ENCODE results near the gene UVRAG.
"Not testable (repeated sequence)": the region's sequence is repeated elsewhere in the genome, so short reads cannot be mapped to it uniquely, and the experiment has no call there.

UVRAG gene

DNA sequence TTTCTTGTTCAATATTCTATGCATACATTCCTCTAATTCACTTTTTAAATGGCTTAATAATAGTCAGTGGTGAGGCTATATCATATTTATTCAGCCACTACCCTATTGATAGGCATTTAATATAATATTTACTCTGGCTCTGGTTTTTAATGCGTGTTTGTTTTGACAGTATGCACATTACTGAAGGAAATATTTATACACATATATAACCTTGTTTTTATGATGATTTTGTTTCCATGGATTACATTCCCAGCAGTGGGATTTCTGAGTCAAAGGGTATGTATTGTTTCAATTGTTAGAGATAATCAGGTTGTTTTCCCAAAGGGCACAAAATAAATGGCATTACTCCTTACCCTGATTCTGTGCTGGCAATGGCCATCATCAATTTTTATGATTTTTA lies 105.8 kb downstream of the UVRAG start:
- DNase-seq (ENCODE audit: low read depth in 2 of 2) = no peak

DNA sequence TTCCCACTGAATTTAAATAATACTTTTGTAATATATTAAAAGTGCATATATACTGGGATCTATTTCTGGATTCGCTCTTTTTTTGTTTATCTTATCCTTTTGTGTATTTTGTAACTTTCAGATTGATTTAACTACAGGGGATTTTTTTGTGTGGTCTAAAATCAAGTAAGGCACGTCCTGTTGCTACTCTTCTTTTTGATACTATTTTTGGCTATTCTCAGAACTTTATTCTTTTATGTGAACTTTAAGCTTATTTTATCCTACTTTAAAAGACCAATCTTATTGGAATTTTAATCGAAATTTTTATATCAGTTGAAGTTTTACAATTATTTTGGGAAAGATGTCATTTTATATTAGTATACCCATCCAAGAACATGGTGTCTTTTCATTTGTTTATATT lies 106.8 kb downstream of the UVRAG start:
- DNase-seq (ENCODE audit: low read depth in 2 of 2) = no peak

DNA sequence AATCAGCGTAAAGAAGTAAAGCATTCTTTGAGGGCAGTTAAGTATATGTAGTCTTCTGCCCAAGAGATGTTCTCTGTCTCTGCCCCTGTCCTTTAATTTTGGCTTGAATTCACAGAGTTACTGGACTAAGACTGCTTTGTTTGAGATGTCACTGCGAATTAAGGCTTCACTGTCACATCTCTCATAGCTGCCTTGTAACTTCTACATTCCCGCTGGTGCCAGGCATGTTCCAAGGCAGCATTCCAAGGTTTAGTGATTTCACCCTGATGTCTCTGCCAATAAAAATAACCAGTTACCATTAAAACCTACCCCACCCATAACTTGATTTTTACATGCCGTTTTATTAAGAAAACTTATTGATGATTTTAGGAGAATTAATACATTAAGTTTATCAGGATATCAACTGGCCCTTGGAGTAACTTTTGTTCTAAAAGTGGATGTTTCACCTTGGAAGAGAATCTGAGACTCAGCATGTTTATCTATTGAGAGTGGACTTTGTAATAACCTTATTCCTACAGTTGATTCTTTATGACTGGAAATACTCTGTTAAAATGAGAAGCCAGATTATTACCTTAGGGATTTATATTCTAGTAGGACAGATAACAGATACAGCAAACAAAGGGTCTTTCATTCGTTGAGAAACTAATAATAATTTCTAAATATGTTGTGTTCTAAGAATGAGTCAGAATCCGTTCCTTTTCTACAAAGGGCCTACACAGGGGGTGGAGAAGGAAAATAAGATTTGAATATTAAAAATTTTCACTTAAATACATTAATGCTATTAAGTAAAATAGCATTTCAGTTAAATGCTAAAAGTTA lies 110.2 kb downstream of the UVRAG start:
- no peak for DNase-seq (ENCODE audit: low read depth in 2 of 2)

DNA sequence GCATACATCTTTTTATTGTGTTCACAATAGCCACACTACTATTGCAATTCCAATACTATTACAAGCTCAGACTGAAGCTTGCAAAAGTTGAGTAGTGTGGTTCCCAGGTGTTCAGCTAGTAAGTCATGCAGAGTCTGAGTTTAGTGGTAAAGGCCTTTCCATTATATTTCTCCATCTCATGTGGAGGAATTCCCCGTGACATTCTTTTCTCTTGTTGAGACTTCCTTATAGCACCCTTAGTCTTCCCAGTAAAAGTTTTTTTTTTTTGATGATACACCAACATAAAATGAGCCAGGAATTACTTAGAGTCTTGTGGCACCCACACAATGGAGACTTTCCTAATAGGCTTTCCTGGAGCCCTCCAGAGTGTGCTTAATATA lies 110.8 kb downstream of the UVRAG start:
- DNase-seq (ENCODE audit: low read depth in 2 of 2) = no peak

DNA sequence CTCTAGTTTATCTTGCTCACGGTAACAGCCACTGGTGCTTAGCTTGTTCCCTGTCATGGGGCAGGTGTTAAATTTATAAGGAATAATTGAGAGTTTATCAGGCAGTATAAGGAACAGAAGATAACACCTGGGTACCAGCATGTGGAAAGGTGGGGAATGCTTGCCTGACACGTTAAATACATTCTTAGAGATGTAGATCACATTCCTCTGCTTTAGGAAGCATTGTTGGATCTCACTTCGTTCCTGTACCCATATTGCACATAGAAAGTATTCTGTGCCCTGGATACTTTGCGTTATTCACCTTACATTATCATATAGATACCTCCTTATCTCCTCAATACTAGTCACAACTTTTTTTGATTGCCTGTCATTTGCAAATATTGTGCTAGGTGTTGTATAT lies 114.7 kb downstream of the UVRAG start:
- DNase-seq (ENCODE audit: low read depth in 2 of 2) = no peak

DNA sequence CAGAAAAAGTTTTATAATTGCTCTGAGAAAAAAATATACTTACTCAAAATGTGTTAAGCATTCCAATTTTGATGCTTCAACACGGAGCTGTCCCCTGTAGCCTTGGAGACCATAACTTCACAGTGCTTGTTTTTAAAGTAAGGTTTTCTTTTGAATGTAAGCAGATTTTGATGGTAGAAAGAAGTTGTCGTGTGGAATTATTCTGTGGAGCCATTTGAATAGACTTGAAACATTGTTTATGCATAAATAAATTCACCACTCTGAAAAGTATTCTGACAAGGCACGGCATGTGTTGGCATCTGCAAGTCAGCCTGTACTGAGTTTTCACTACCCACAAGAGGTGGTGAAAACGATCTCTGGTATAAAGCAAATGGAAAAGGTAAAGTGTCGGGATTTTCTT lies 115.5 kb downstream of the UVRAG start:
- DNase-seq (ENCODE audit: low read depth in 2 of 2) = no peak

DNA sequence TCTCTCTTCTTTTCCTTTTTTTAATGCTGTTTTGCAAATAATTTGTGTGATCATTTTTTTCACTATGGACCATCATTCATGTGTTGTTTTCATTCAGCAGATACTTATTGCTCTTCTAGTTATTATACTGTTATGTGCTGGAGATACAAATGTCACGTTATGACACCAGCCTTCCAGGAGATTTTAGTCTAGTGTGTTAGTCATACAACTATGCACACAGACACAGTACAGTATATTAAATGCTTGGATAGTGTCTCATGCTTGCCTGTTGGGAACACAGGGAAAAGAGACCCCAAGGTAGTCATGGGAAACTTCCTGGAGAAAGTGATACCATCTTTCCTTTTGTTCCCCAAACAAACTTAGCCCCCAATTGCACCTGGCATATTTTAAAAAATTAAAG lies 116.1 kb downstream of the UVRAG start:
- no peak for DNase-seq (ENCODE audit: low read depth in 2 of 2)

DNA sequence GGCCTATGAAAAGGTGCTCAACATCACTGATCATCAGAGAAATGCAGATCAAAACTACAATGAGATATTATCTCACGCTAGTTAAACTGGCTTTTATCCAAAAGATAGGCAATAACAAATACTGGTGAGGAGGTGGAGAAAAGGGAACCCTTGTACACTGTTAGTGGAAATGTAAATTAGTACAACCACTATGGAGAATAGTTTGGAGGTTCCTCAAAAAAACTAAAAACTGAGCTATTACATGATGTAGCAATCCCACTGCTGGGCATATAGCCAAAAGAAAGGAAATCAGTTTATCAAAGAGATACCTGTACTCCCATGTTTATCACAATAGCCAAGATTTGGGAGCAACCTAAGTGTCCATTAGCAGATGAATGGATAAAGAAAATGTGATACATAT lies 118.7 kb downstream of the UVRAG start:
- not testable (repeated sequence) for DNase-seq (ENCODE audit: low read depth in 2 of 2)

DNA sequence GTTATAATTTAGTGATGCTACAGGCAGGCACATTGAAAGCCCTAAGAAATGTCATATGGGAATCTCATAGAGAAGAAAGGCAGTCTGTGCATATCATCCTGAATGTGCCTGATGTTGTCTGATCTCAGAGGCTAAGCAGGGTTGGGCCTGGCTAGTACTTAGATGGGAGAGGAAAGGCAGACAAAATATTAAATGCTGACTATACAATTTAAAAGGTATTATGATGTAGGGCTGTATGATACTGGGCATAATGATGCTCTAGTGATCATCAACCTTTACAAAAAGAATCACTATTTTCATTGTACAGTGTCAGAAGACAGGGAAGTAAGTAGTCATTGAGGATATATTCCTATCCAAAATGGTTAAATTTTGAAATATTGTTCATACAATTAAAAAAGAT lies 119.8 kb downstream of the UVRAG start:
- no peak for DNase-seq (ENCODE audit: low read depth in 2 of 2)

DNA sequence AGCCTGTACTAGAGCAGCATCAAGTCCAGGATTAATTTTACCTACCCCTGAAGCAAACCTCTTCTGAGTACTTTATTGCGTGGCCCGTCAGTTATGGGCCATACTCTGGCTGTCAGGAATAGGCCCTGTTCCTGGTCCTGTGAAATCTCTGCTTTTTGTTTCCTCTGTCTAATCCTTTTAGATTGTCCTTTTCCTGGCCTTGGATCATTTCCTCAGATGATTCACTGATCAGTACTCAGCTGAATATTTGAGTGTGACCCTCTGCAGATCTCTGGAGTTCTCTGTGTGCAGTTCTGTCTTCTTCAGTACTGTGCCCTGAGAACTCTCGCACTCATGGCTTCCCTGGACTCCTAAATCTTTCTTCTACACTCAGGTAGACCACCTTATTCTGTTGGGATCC lies 123.5 kb downstream of the UVRAG start:
- no peak for DNase-seq (ENCODE audit: low read depth in 2 of 2)

DNA sequence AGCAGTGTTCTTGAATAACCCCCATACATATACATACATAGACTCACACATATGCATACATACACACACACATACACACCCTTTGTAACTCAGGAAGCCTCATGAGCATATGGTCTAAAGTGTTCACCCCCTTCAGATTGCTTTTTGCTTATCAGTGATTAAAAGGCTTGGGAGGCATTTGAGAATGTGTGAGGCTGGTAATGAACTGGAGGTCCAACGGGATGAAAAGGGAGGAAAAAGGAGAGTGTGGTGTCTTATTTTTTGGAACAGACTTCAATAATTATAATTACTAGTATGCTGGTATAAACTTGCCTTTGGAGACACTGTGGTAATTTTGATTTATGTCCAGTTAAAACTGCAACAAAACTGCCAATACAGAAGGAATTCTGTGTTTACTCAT lies 124.5 kb downstream of the UVRAG start:
- DNase-seq (ENCODE audit: low read depth in 2 of 2) = no peak

DNA sequence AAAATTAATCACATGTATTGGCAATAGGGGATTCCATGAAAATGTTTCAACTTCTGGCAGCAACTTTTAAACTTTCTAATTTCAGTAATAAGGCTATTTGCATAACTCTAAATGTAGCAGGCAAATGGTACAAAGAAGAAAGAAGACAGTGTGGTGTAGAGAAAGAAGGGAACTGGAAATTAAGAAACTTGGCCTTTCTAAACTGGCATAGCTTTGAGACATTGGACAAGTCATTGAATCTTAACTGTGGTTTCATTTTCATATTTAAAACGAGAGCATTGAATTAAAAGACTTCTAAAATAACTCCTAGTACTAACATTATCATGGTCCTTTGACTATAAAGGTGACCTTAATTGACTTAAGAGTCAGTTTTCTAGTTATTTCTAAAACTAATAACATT lies 125.0 kb downstream of the UVRAG start:
- DNase-seq (ENCODE audit: low read depth in 2 of 2) = no peak

DNA sequence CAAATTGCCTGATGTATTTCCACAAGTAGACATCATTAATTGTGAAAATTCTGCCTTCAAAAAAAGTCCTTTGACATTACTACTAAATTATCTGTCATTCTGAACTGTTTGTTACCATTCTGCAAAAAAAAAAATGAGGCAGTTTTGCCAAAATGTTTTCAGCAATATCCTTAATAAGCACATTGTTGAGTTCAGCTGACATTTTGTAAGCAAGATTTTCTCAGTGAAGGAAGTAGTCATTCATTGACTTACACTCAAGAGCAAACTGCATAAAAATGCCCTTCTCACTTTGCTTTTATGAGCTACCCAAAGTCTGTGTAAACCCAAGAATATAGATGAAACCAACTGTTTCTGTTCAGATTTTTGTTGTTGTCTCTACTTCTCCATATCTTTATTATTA lies 125.9 kb downstream of the UVRAG start:
- no peak for DNase-seq (ENCODE audit: low read depth in 2 of 2)

DNA sequence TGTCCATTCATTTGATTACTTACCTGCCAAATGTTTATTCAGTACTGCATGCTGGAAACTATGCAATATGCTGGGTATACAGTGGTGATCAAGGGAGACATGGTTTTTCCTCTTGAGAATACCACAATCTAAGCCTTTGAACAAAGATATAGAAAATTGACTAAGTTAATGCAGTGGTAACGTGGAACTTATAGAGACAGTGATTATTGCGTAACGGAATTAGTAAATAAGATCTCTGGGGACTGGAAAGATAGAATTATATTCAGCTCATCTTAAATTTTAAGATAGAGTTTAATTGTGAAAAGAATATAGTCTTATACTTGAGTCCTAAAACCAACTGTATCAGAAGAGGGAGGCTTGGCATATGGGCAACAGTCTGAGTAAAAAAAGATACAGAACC lies 129.5 kb downstream of the UVRAG start:
- no peak for DNase-seq (ENCODE audit: low read depth in 2 of 2)

DNA sequence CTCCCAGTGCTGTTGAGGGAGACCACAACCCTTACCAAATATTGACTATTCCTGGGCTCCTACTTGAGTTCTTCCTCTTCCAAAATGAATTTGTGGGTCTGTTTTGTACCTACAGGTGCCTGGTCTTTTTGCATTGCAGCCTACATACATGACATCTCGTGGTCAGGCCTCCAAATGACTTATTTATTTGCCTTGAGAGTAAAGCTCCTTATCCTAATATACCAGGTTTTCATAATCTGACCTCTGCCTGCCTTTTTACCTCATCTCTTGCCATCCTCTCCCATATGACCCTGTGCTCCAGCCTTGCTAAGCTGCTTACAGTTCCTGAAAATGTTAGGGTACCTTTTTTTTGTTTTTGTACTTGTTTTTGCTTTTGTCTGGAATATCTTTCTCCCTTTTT lies 130.4 kb downstream of the UVRAG start:
- DNase-seq (ENCODE audit: low read depth in 2 of 2) = no peak

DNA sequence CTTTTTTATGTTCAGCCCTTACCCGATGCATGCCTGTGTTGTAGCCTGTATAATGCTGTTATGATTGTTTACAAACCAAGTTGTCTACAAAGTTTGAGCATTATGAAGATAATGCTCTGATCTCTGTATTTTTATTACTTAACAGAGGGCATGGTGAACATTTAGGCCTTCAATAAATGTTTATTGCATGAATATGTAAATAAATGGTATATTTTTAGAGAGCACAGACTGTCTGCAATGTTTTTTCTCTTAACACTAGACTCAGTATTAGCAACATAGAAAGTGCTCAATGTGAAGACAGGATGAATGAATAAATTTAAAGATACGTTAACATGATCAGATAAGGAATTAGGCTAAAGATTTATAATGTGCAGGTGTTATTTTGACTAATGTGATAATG lies 130.9 kb downstream of the UVRAG start:
- no peak for DNase-seq (ENCODE audit: low read depth in 2 of 2)

DNA sequence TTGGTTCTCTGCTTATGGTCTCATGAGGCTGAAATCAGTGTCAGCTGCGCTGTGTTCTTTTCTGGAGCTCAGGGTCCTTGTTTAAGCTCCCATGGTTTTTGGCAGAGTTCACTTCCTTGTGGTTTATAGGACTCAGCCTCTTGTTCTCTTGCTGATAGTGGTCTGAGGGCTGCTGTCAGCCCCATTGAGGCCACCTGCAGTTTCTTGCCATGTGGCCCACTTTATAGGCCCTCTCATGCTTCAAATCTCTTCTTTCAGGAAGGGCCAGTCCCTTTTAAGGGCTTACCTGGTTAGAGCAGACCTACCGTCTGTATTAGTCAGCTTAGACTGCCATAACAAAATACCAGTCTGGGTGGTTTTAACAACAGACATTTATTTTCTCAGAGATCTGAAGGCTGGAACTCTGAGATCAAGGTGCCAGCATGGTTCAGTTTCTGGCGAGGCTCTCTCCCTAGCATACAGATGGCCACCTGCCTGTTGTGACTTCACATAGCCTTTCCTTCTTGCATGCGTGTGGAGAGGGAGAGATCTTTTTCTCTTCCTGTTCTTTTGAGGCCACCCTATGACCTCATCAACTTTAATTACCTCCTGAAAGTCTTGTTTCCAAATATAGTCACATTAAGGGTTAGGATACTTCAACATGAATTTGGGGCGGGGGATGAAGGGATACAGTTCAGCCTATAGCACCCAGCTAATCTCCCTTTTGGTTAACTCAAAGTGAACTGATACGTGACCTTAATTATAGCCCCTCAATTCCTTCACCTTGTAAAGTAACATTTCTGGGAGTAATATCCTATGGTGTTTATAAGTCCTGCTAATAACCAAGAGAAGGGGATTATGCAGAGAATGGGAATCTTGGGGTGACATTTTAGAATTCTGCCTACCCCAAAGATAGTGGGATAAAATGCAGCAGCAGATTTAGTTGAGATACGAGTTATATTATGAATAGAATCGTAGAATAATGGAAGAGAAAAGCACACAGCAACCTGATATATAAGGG lies 131.8 kb downstream of the UVRAG start:
- no peak for DNase-seq (ENCODE audit: low read depth in 2 of 2)

DNA sequence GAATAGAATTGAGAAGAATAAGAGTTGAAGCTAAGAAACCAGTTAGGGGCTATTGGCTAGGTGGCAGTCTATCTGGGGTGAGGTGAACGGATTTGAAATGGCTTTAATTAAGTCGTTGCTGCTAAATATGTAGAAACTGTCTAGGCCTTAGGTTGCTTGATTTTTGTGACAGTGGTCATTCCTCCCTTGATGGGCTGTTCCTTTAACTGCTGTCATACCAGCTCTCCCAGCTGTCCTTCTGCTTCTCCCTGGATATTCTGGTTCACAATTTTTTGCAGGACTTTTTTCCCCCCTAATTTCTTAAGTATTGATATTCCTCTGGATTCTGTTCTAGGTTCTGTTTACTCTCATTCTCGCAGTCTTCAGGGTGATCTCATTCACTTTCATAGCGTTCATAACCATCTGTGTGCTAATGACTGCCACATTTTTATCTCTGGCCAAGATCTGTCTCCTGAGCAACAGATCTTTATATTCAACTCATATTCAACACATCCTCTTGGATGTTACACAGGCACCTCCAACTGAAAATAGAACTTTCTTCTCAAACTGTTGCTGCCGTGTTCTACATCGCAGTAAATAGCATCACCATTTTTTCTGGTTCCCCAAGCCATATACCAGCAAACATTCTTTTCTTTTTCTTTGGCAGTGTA lies 134.1 kb downstream of the UVRAG start:
- DNase-seq (ENCODE audit: low read depth in 2 of 2) = no peak

DNA sequence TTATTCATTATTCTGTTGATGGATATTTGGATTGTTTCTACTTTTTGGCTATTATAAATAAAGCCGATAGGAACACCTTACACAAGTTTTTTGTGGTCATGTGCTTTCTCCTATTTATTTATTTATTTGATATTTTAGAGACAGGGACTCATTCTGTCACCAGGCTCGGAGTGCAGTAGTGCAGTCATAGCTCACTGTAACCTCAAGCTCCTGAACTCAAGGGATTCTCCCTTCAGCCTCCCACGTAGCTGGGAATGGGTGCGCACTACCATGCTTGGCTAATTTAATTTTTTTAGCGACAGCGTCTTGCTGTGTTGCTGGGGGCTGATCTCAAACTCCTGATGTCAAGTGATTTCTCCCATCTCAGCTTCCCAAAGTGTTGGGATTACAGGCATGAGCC lies 135.1 kb downstream of the UVRAG start:
- DNase-seq (ENCODE audit: low read depth in 2 of 2) = no peak

DNA sequence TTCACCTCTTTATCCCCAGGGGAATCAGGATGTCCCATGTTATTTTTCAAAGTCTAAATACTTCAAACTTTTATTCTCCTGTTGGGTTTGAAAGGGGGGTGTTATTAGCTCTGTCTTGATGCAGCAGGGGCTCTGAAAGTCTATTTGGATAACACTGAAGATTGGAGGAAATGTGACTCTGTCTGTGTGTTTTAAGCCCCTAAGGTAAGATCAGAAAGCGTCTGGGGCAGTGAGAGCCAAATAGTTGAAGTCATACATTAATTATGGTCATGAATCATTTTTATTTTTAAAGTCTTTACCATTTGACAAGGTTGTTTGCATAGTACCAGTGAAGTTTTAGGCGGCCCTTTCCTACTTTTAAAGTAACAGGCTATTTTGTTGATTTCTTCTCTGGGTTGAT lies 139.0 kb downstream of the UVRAG start:
- DNase-seq (ENCODE audit: low read depth in 2 of 2) = no peak

DNA sequence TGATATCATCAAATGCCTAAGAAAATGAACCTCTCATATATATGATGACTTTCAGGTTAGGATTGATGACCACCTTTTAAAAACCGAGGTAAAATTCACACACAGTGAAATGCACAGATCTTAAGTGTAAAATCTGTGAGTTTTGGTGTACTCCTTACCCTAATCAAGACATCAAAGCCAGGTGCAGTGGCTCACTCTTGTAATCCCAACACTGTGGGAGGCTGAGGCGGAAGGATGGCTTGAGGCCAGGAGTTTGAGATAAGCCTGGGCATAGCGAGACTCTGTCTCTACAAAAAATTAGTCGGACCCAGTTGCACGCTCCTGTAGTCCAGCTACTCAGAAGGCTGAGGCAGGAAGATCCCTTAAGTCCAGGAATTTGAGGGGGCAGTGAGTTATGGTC lies 140.4 kb downstream of the UVRAG start:
- DNase-seq (ENCODE audit: low read depth in 2 of 2) = no peak

DNA sequence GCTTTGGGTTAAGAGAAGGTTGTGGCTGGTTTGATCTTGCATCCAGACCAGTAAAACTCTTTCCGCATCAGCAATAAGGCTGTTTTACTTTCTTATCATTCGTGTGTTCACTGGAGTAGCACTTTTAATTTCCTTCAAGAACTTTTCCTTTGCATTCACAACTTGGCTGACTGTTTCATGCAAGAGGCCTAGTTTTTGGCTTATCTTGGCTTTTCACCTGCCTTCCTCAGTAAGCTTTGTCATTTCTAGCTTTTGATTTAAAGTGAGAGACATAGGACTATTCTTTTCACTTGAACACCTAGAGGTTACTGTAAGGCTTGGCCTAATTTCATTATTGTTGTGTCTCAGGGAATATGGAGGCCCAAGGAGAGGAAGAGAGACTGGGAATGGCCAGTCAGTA lies 144.5 kb downstream of the UVRAG start:
- DNase-seq (ENCODE audit: low read depth in 2 of 2) = no peak

DNA sequence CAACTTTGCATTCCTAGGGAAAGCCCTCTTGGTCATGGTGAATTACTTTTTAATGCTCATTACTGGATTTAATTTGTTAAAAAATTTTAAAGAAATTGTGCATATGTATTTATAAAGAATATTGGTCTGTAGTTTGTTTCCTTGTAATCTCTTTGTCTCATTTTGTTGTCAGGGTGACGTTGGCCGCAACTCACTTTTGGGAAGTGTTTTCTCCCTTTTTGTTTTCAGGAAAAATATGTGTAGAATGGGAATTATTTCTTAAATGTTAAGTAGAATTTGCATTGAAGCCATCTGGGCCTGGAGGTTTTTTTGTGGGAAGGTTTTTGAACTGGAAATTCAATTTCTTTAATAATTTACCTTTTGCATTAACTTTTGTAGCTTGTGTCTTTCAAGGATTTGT lies 149.1 kb downstream of the UVRAG start:
- no peak for DNase-seq (ENCODE audit: low read depth in 2 of 2)
